D721Med (cell line): ENCODE measurements around the gene IFT27.

Experiments
- DNase-seq: peaks from one replicate; pipeline ENCODE4 v3.0.0; 2011; ENCODE audit warnings: low spot score; ENCODE audit not compliant: insufficient read length
- FAIRE-seq: peaks from 2 replicates; lab custom pipeline; 2011; peaks lifted over from hg19 to GRCh38; lab: Jason Lieb, UNC
- TF ChIP-seq, protein P1 (sequence below): IDR thresholded peaks from 2 replicates; pipeline ENCODE4 v1.5.1; 2012; ENCODE audit warnings: mild to moderate bottlenecking, control low read depth; ENCODE audit not compliant: insufficient read depth; ENCODE audit errors: missing control alignments

The IFT27 gene

GRCh38 chr22:36817525-36817848, 41.6 kb upstream of the IFT27 start:
- FAIRE-seq (no peak), DNase-seq (no peak)
- TF ChIP-seq, protein P1, sequence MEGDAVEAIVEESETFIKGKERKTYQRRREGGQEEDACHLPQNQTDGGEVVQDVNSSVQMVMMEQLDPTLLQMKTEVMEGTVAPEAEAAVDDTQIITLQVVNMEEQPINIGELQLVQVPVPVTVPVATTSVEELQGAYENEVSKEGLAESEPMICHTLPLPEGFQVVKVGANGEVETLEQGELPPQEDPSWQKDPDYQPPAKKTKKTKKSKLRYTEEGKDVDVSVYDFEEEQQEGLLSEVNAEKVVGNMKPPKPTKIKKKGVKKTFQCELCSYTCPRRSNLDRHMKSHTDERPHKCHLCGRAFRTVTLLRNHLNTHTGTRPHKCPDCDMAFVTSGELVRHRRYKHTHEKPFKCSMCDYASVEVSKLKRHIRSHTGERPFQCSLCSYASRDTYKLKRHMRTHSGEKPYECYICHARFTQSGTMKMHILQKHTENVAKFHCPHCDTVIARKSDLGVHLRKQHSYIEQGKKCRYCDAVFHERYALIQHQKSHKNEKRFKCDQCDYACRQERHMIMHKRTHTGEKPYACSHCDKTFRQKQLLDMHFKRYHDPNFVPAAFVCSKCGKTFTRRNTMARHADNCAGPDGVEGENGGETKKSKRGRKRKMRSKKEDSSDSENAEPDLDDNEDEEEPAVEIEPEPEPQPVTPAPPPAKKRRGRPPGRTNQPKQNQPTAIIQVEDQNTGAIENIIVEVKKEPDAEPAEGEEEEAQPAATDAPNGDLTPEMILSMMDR = no peak

GRCh38 chr22:36816636-36817524, 41.0 kb upstream of the IFT27 start, which contains the start of gene PVALB:
TSS of gene PVALB (minus strand) at chr22:36817035. CDS start at chr22:36817005, 30 bp downstream.
- DNase-seq (no peak), FAIRE-seq (no peak)
- TF ChIP-seq, protein P1 = no peak

GRCh38 chr22:36816339-36816635, 40.4 kb upstream of the IFT27 start:
- TF ChIP-seq, protein P1 = no peak
- FAIRE-seq (no peak), DNase-seq (no peak)

DNA sequence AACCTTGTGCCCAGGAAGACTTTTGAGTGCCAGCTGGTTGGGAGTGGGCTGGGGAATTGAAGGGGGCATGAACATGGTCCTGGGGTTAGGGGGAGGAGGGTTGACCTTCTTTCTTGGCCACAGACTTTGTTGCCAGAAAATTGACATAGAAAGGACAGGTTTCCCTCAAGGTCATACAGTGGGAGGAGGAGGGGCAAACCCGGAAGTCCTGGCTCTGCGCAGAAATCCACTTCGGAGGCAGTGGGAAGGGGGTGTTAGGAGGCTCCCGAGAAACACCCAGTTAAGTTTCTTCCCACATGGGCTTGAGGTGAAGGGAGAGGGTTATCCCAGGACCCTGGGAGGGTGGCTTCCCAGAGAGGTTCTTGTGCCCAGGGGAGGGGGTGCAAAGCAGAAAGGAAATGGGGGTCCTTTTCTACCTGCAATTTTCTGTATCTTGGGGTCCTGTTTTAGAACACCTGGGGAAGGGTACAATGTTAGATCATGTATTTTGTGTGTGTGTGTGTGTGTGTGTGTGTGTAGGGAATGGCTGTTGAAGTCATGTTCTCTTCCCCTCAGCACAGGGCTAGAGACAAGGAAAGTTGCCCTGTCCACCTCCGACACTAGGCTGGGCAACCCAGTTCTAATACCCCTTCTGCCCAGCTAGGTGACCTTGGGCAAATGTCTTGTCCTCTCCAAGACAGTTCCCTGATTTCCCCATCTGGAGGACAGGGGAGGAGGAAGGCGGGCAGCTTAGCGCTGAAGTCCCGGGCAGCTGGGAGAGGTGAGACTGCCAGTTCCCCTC, 39.8 kb upstream of the IFT27 start:
- TF ChIP-seq, protein P1 = no peak
- no peak for FAIRE-seq

GRCh38 chr22:36814801-36815200, 38.9 kb upstream of the IFT27 start:
- FAIRE-seq (no peak), DNase-seq (no peak)
- TF ChIP-seq, protein P1 = no peak

More for the DNA sequence above, 39.8 kb upstream of the IFT27 start:
- DNase-seq = no peak

- TF ChIP-seq, protein P1 = no peak
- DNase-seq = no peak
- FAIRE-seq = no peak
These were observed 35.3 kb upstream of the IFT27 start for GRCh38 chr22:36811094-36811800.
